SK-N-SH treated with all-trans-retinoic acid at 6 μM for 48 hours (cell line): ENCODE results near the gene FHIT.

Source experiments
- ATAC-seq: fragments of 200-7000 bp; cut with Tn5 transposase; 3 replicates; pipeline ENCODE4 v1.9.1; 2020; ENCODE audit warnings: mild to moderate bottlenecking, moderate library complexity
- ARNTL ChIP-seq: fragments of 450-650 bp; formaldehyde crosslinking; IDR thresholded peaks from 2 replicates; pipeline ENCODE4 v1.5.0; 2020; ENCODE audit warnings: low read depth, mild to moderate bottlenecking, moderate library complexity, borderline replicate concordance
- BACH2 ChIP-seq: fragments of 250-450 bp; sonication (Bioruptor Pico); IDR thresholded peaks from 2 replicates; pipeline ENCODE4 v1.9.0; 2021; ENCODE audit warnings: mild to moderate bottlenecking, borderline replicate concordance
- CSDC2 ChIP-seq: fragments of 250-450 bp; sonication (Bioruptor Pico); IDR thresholded peaks from 2 replicates; pipeline ENCODE4 v1.5.0; 2020; ENCODE audit warnings: mild to moderate bottlenecking, moderate library complexity
- CSRNP3 ChIP-seq: fragments of 250-450 bp; sonication (Bioruptor Pico); IDR thresholded peaks from 2 replicates; pipeline ENCODE4 v1.5.1; 2021; ENCODE audit warnings: mild to moderate bottlenecking, moderate library complexity
- ESRRG ChIP-seq: fragments of 250-450 bp; sonication (Bioruptor Pico); IDR thresholded peaks from 2 replicates; pipeline ENCODE4 v1.6.1; 2021; ENCODE audit warnings: mild to moderate bottlenecking
- GLIS3 ChIP-seq: fragments of 250-450 bp; sonication (Bioruptor Pico); IDR thresholded peaks from 2 replicates; pipeline ENCODE4 v1.5.0; 2020; ENCODE audit warnings: mild to moderate bottlenecking, moderate library complexity
- ISL1 ChIP-seq: fragments of 250-450 bp; sonication (Bioruptor Pico); IDR thresholded peaks from 2 replicates; pipeline ENCODE4 v2.1.2; 2022; ENCODE audit warnings: mild to moderate bottlenecking, moderate library complexity
- OSR1 ChIP-seq: fragments of 250-450 bp; sonication (Bioruptor Pico); IDR thresholded peaks from 2 replicates; pipeline ENCODE4 v1.8.0; 2022; ENCODE audit warnings: moderate library complexity, mild to moderate bottlenecking, inconsistent platforms
- POU6F1 ChIP-seq: fragments of 250-450 bp; sonication (Bioruptor Pico); IDR thresholded peaks from 2 replicates; pipeline ENCODE4 v1.8.0; 2021; ENCODE audit warnings: low read depth, mild to moderate bottlenecking, moderate library complexity, borderline replicate concordance
- PPARA ChIP-seq: fragments of 250-450 bp; sonication (Bioruptor Pico); IDR thresholded peaks from 2 replicates; pipeline ENCODE4 v1.5.0; 2020; ENCODE audit warnings: mild to moderate bottlenecking, borderline replicate concordance
- SNAI2 ChIP-seq: fragments of 250-450 bp; sonication (Bioruptor Pico); IDR thresholded peaks from 2 replicates; pipeline ENCODE4 v1.5.0; 2020; ENCODE audit warnings: mild to moderate bottlenecking, moderate library complexity
- TCF4 ChIP-seq: fragments of 250-450 bp; sonication (Bioruptor Pico); IDR thresholded peaks from 2 replicates; pipeline ENCODE4 v1.8.0; 2021; ENCODE audit warnings: mild to moderate bottlenecking, moderate library complexity, borderline replicate concordance
- TOX ChIP-seq: fragments of 250-450 bp; sonication (Bioruptor Pico); IDR thresholded peaks from 2 replicates; pipeline ENCODE4 v1.8.0; 2021; ENCODE audit warnings: mild to moderate bottlenecking, moderate library complexity, borderline replicate concordance
- TSHZ2 ChIP-seq: fragments of 250-450 bp; sonication (Bioruptor Pico); IDR thresholded peaks from 2 replicates; pipeline ENCODE4 v1.5.0; 2020; ENCODE audit warnings: mild to moderate bottlenecking, moderate library complexity
- ZC3H10 ChIP-seq: fragments of 250-450 bp; sonication (Bioruptor Pico); IDR thresholded peaks from 2 replicates; pipeline ENCODE4 v1.5.1; 2021; ENCODE audit warnings: mild to moderate bottlenecking, moderate library complexity
- ZFP3 ChIP-seq: fragments of 250-450 bp; sonication (Bioruptor Pico); IDR thresholded peaks from 2 replicates; pipeline ENCODE4 v1.5.0; 2020; ENCODE audit warnings: mild to moderate bottlenecking, moderate library complexity
- ZFP30 ChIP-seq: fragments of 450-650 bp; formaldehyde crosslinking; IDR thresholded peaks from 2 replicates; pipeline ENCODE4 v1.5.0; 2022; ENCODE audit warnings: mild to moderate bottlenecking, moderate library complexity
- ZNF565 ChIP-seq: fragments of 450-650 bp; formaldehyde crosslinking; conservative IDR thresholded peaks from 2 replicates; pipeline ENCODE4 v1.5.0; 2020; ENCODE audit warnings: low read depth, mild to moderate bottlenecking, moderate library complexity
- ZNF70 ChIP-seq: fragments of 450-650 bp; formaldehyde crosslinking; IDR thresholded peaks from 2 replicates; pipeline ENCODE4 v1.5.0; 2020; ENCODE audit warnings: mild to moderate bottlenecking, moderate library complexity
- ZNF8 ChIP-seq: fragments of 450-650 bp; formaldehyde crosslinking; IDR thresholded peaks from 2 replicates; pipeline ENCODE4 v1.5.0; 2020; ENCODE audit warnings: mild to moderate bottlenecking, moderate library complexity
- TF ChIP-seq, protein P1 (sequence below): fragments of 250-450 bp; sonication (Bioruptor Pico); IDR thresholded peaks from 2 replicates; pipeline ENCODE4 v1.5.1; 2020; ENCODE audit warnings: low read depth, mild to moderate bottlenecking, moderate library complexity

Gene FHIT

DNA sequence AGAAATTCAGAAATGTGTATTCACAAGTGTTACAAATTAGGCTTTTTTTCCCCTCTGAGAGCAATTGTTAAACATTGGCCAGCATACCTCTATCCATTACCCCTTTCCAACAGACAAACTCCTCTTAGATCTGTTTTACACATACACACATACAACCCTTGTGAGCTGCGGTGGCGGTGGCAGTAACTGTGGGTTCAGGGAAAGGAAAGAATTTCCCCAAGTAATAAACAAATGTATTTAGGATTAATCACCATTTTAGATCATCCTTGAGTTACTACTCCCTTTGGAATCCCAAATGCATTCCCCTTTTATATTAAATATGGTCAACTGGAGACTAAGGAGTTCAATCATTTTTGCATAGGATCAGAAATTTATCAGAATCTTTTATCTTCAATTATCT lies 667.0 kb downstream of the FHIT start:
- no peak for ATAC-seq
- TF ChIP-seq ZFP30 (CRISPR knock-in tag) (no peak), CSRNP3 (CRISPR knock-in tag) (no peak), ZNF565 (no peak), POU6F1 (no peak), ZC3H10 (no peak), BACH2 (no peak), ARNTL (CRISPR knock-in tag) (no peak), ISL1 (CRISPR knock-in tag) (no peak), TSHZ2 (CRISPR knock-in tag) (no peak), TOX (CRISPR knock-in tag) (no peak), CSDC2 (no peak), ZFP3 (CRISPR knock-in tag) (no peak), GLIS3 (CRISPR knock-in tag) (no peak), PPARA (CRISPR knock-in tag) (no peak), ZNF70 (CRISPR knock-in tag) (no peak), OSR1 (CRISPR knock-in tag) (no peak), ESRRG (no peak), ZNF8 (CRISPR knock-in tag) (no peak), TCF4 (CRISPR knock-in tag) (no peak)
- TF ChIP-seq, protein P1, sequence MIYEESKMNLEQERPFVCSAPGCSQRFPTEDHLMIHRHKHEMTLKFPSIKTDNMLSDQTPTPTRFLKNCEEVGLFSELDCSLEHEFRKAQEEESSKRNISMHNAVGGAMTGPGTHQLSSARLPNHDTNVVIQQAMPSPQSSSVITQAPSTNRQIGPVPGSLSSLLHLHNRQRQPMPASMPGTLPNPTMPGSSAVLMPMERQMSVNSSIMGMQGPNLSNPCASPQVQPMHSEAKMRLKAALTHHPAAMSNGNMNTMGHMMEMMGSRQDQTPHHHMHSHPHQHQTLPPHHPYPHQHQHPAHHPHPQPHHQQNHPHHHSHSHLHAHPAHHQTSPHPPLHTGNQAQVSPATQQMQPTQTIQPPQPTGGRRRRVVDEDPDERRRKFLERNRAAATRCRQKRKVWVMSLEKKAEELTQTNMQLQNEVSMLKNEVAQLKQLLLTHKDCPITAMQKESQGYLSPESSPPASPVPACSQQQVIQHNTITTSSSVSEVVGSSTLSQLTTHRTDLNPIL: no peak

DNA sequence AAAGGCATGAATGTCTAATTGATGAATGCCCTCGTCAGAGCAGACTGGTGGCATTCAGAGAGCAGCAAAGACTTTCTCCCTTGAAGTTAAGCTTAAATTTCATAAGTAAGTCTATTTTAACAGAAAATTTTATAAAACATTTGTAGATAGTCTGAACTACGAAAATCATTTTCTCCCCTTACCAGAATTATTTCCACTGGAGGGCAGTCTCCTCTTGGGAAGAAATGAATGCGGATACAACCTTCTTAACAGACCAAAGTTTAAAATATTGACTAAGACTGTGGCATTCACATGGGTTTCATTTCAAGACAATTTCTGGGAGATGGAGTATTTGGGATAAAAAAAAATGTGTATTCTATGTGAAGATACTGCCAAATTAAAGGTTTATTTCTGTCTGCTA lies 669.0 kb downstream of the FHIT start:
- no peak for ATAC-seq
- TF ChIP-seq ESRRG: no peak
- TF ChIP-seq SNAI2 (CRISPR knock-in tag): no peak
- no peak for TF ChIP-seq TCF4 (CRISPR knock-in tag)
- TF ChIP-seq PPARA (CRISPR knock-in tag): no peak
- no peak for TF ChIP-seq ZC3H10
- no peak for TF ChIP-seq OSR1 (CRISPR knock-in tag)
- no peak for TF ChIP-seq ARNTL (CRISPR knock-in tag)
- TF ChIP-seq BACH2: no peak
- no peak for TF ChIP-seq TOX (CRISPR knock-in tag)
- no peak for TF ChIP-seq ZNF565
- TF ChIP-seq CSRNP3 (CRISPR knock-in tag): no peak
- TF ChIP-seq GLIS3 (CRISPR knock-in tag): no peak
- TF ChIP-seq ZFP3 (CRISPR knock-in tag): no peak
- TF ChIP-seq ZFP30 (CRISPR knock-in tag): no peak
- no peak for TF ChIP-seq CSDC2
- TF ChIP-seq POU6F1: no peak
